Neural progenitor cell (in vitro differentiated cells): Measurements from ENCODE around the gene TTC23L. TPM values are rescaled to one million over a fixed set of nuclear protein-coding genes. Genes with fewer than 3 reads are reported as not detected.

Experiments used
- DNase-seq: peaks from one replicate; pipeline ENCODE4 v3.0.0-alpha.2; 2016; ENCODE audit warnings: low spot score
- H2AFZ ChIP-seq: fragments of 200-600 bp; sonication (generic); replicated peaks from 2 replicates; pipeline ENCODE4 v1.6.1; 2016; ENCODE audit warnings: antibody characterized with exemption
- H3F3A ChIP-seq: fragments of 200-600 bp; sonication (generic); 2 replicates; pipeline ENCODE4 v1.6.1; 2016; ENCODE audit warnings: antibody characterized with exemption, low read depth
- H3K27ac ChIP-seq: fragments of 200-600 bp; sonication (generic); 2 replicates; pipeline ENCODE4 v1.5.1; 2016; ENCODE audit warnings: mild to moderate bottlenecking
- H3K27me3 ChIP-seq: fragments of 200-600 bp; sonication (generic); 2 replicates; pipeline ENCODE4 v1.6.1; 2016; ENCODE audit warnings: mild to moderate bottlenecking, moderate library complexity
- H3K36me3 ChIP-seq: fragments of 200-600 bp; sonication (generic); 2 replicates; pipeline ENCODE4 v1.5.1; 2016
- H3K4me1 ChIP-seq: fragments of 200-600 bp; sonication (generic); 2 replicates; pipeline ENCODE4 v1.6.1; 2016; ENCODE audit warnings: mixed run types
- H3K4me2 ChIP-seq: fragments of 200-600 bp; sonication (generic); 2 replicates; pipeline ENCODE4 v1.6.1; 2016
- H3K4me3 ChIP-seq: fragments of 200-600 bp; sonication (generic); 2 replicates; pipeline ENCODE4 v1.5.1; 2016
- H3K79me2 ChIP-seq: fragments of 200-600 bp; sonication (generic); 2 replicates; pipeline ENCODE4 v1.6.1; 2016; ENCODE audit warnings: low read depth
- H3K9ac ChIP-seq: fragments of 200-600 bp; sonication (generic); 2 replicates; pipeline ENCODE4 v1.6.1; 2016
- H3K9me3 ChIP-seq: fragments of 200-600 bp; sonication (generic); 2 replicates; pipeline ENCODE4 v1.5.1; 2016; ENCODE audit warnings: low read depth
- H4K20me1 ChIP-seq: fragments of 200-600 bp; sonication (generic); 2 replicates; pipeline ENCODE4 v1.6.1; 2016; ENCODE audit warnings: low read depth
- H3K27ac Mint-ChIP-seq: 3 replicates; pipeline ENCODE4 v1.8.0; 2021; ENCODE audit warnings: mixed read lengths
- H3K27me3 Mint-ChIP-seq: 2 replicates; pipeline ENCODE4 v1.8.0; 2022; ENCODE audit warnings: low read depth, mild to moderate bottlenecking, inconsistent platforms, moderate library complexity, mixed read lengths; ENCODE audit not compliant: insufficient read depth
- H3K36me3 Mint-ChIP-seq: 3 replicates; pipeline ENCODE4 v1.8.0; 2021; ENCODE audit warnings: mixed read lengths
- H3K4me1 Mint-ChIP-seq: 3 replicates; pipeline ENCODE4 v1.8.0; 2021; ENCODE audit warnings: mixed read lengths
- H3K4me3 Mint-ChIP-seq: 3 replicates; pipeline ENCODE4 v1.8.0; 2021; ENCODE audit warnings: mild to moderate bottlenecking, moderate library complexity, mixed read lengths
- H3K9me3 Mint-ChIP-seq: 3 replicates; pipeline ENCODE4 v1.8.0; 2020; ENCODE audit warnings: mixed read lengths
- EZH2 ChIP-seq: fragments of 200-600 bp; sonication (generic); IDR thresholded peaks from 2 replicates; pipeline ENCODE4 v1.6.1; 2017; ENCODE audit warnings: antibody characterized with exemption, mild to moderate bottlenecking, moderate library complexity
- EZH2phosphoT487 ChIP-seq: fragments of 200-600 bp; sonication (generic); IDR thresholded peaks from 2 replicates; pipeline ENCODE4 v1.6.1; 2017; ENCODE audit warnings: antibody characterized with exemption
- total RNA-seq: library from RNA; depleted of rRNA; stranded (reverse); fragments of >200 nt; gene quantifications from 2 replicates; pipeline ENCODE4 v1.2.3, GENCODE V29; 2015; ENCODE audit warnings: low replicate concordance
- TF ChIP-seq, protein P1 (sequence below): fragments of 200-600 bp; sonication (generic); IDR thresholded peaks from 2 replicates; pipeline ENCODE4 v1.5.1; 2017; ENCODE audit warnings: antibody characterized with exemption, mild to moderate bottlenecking

Gene TTC23L
- total RNA-seq, 1 donor from 2014 or later, result 1.3 TPM

DNA sequence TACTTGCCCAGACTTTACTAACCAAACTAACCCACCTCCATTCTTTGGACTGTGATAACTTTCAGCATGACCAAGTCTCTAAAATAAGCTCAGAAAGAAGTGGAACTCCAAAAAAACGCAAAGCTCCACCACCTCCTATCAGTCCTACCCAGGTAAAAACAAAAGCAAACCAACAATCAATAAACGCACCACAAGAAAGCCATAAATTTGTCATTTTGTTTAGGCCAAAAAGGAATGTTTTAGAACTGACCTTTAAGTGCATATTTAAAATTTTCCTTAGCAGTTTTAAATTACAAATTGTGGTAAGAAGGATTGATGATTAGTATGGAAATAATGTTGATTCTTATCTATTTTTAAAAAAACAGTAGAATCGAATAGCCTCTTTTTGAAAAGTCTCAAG, 25.5 kb upstream of the TTC23L start:
- Histone ChIP-seq H3K4me1 (peaks cover 16% of the 10 kb centered on the region), H3K36me3 (no peaks in the 10 kb centered on the region)
- peaks cover 9% of the 10 kb centered on the region for H3K36me3 Mint-ChIP-seq

DNA sequence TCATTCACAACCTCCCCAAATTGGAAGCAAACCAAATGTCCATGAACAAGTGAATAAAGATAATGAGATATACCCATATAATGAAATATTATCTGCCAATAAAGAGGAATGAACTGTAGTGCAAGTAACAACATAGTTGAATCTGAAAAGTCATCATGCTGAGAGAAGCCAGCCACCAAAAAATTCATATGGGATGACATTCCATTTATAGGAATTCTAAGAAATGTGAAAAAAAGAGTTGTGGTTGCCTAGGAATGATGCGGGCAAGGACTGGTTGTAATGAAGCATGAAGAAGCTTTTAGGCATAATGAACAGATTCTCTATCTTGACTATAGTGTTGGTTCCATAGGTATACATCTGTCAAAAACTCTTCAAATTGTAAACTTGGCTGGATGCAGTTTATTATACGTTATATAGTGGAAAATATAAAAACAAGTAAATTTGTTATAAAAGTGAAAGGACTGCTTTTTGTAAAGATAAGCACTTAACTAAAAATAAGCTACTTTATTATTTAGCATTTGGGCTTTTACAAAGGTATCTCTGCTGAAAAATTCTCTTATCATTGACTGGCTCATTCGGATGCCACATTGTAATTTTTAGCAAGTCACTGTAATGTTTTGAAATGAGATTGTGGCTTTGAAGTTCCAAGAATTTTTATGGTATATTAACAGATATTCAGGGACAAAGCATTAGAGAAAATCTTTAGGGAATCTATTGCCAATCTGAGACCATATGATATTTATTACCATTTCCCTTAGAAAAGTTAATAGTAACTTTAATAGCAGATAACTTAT, 21.2 kb upstream of the TTC23L start:
- no peaks in the 10 kb centered on the region for H3K36me3 ChIP-seq
- H3K27ac ChIP-seq, result no peak overlapping the region
- no peaks in the 10 kb centered on the region for H3K9me3 ChIP-seq
- peak overlapping the region; percentile 12 for H3K9ac ChIP-seq
- no peak for DNase-seq
- no peak for TF ChIP-seq EZH2phosphoT487
- TF ChIP-seq EZH2, result no peak
- TF ChIP-seq, protein P1, sequence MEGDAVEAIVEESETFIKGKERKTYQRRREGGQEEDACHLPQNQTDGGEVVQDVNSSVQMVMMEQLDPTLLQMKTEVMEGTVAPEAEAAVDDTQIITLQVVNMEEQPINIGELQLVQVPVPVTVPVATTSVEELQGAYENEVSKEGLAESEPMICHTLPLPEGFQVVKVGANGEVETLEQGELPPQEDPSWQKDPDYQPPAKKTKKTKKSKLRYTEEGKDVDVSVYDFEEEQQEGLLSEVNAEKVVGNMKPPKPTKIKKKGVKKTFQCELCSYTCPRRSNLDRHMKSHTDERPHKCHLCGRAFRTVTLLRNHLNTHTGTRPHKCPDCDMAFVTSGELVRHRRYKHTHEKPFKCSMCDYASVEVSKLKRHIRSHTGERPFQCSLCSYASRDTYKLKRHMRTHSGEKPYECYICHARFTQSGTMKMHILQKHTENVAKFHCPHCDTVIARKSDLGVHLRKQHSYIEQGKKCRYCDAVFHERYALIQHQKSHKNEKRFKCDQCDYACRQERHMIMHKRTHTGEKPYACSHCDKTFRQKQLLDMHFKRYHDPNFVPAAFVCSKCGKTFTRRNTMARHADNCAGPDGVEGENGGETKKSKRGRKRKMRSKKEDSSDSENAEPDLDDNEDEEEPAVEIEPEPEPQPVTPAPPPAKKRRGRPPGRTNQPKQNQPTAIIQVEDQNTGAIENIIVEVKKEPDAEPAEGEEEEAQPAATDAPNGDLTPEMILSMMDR, result no peak
- no peaks in the 10 kb centered on the region for H3K4me1 ChIP-seq
- H3K27me3 ChIP-seq, result no peaks in the 10 kb centered on the region
- no peak overlapping the region for H3K4me3 Mint-ChIP-seq
- no peaks in the 10 kb centered on the region for H4K20me1 ChIP-seq
- H3K9me3 Mint-ChIP-seq, result no peaks in the 10 kb centered on the region
- peaks cover 15% of the 10 kb centered on the region for H3K36me3 Mint-ChIP-seq
- H3K4me1 Mint-ChIP-seq, result no peaks in the 10 kb centered on the region
- H3K27me3 Mint-ChIP-seq, result no peaks in the 10 kb centered on the region
- no peaks in the 10 kb centered on the region for H3K79me2 ChIP-seq
- no peak overlapping the region for H2AFZ ChIP-seq
- no peak overlapping the region for H3K4me2 ChIP-seq
- no peak overlapping the region for H3K27ac Mint-ChIP-seq
- H3F3A ChIP-seq, result no peaks in the 10 kb centered on the region
- H3K4me3 ChIP-seq, result no peak overlapping the region

More for the DNA sequence above, 25.5 kb upstream of the TTC23L start:
- H3K27ac ChIP-seq, result no peak overlapping the region
- H3K4me3 Mint-ChIP-seq, result no peak overlapping the region
- H4K20me1 ChIP-seq, result no peaks in the 10 kb centered on the region
- H3K9ac ChIP-seq, result no peak overlapping the region
- no peak overlapping the region for H3K27ac Mint-ChIP-seq
- H3K9me3 ChIP-seq, result no peaks in the 10 kb centered on the region
- H3K27me3 ChIP-seq, result no peaks in the 10 kb centered on the region
- no peak for DNase-seq
- no peak overlapping the region for H2AFZ ChIP-seq
- H3K27me3 Mint-ChIP-seq, result no peaks in the 10 kb centered on the region
- H3K4me2 ChIP-seq, result no peak overlapping the region
- H3K4me1 Mint-ChIP-seq, result peaks cover 4% of the 10 kb centered on the region
- H3K79me2 ChIP-seq, result no peaks in the 10 kb centered on the region
- no peaks in the 10 kb centered on the region for H3K9me3 Mint-ChIP-seq
- H3K4me3 ChIP-seq, result no peak overlapping the region
- TF ChIP-seq EZH2phosphoT487 (no peak), EZH2 (no peak)
- TF ChIP-seq, protein P1, result no peak
- H3F3A ChIP-seq, result peaks cover 7% of the 10 kb centered on the region

DNA sequence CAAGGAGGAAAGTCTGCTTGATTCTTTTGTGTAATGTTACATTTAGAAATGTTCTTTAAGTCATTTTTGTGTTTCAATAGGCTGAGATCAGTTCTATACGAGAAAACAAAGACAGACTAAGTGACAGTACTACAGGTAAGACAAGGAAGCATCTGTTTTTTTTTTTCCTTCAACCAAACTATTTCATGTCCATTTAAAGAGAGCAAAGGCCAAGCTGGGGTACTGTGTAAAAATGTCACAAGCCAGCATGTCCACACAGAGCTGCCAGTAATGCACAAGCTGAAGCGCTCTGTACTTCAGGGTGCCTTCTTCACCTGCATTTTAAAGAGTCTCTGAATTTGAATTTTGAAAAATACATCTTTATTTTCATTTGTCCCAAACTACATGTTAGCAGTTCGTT, 20.2 kb upstream of the TTC23L start:
- H3K4me2 ChIP-seq, result no peak overlapping the region
- no peaks in the 10 kb centered on the region for H4K20me1 ChIP-seq
- H3K27me3 ChIP-seq, result no peaks in the 10 kb centered on the region
- H3K4me3 ChIP-seq, result no peak overlapping the region
- Mint-ChIP-seq H3K4me1 (no peaks in the 10 kb centered on the region), H3K36me3 (peaks cover 25% of the 10 kb centered on the region), H3K9me3 (no peaks in the 10 kb centered on the region), H3K27me3 (no peaks in the 10 kb centered on the region), H3K27ac (no peak overlapping the region), H3K4me3 (no peak overlapping the region)
- no peaks in the 10 kb centered on the region for H3K79me2 ChIP-seq
- no peak overlapping the region for H3K27ac ChIP-seq
- no peaks in the 10 kb centered on the region for H3K36me3 ChIP-seq
- TF ChIP-seq, protein P1, result no peak
- no peak for TF ChIP-seq EZH2
- TF ChIP-seq EZH2phosphoT487, result no peak
- H3F3A ChIP-seq, result no peaks in the 10 kb centered on the region
- no peak overlapping the region for H3K9ac ChIP-seq
- no peak for DNase-seq
- no peaks in the 10 kb centered on the region for H3K9me3 ChIP-seq
- H2AFZ ChIP-seq, result no peak overlapping the region
- no peaks in the 10 kb centered on the region for H3K4me1 ChIP-seq
